ENCODE measurements around the gene CHD5.

Gene CHD5

GRCh38 chr1:6166655-6167390, 13.3 kb downstream of the CHD5 start:
- TF ChIP-seq, protein P1, sequence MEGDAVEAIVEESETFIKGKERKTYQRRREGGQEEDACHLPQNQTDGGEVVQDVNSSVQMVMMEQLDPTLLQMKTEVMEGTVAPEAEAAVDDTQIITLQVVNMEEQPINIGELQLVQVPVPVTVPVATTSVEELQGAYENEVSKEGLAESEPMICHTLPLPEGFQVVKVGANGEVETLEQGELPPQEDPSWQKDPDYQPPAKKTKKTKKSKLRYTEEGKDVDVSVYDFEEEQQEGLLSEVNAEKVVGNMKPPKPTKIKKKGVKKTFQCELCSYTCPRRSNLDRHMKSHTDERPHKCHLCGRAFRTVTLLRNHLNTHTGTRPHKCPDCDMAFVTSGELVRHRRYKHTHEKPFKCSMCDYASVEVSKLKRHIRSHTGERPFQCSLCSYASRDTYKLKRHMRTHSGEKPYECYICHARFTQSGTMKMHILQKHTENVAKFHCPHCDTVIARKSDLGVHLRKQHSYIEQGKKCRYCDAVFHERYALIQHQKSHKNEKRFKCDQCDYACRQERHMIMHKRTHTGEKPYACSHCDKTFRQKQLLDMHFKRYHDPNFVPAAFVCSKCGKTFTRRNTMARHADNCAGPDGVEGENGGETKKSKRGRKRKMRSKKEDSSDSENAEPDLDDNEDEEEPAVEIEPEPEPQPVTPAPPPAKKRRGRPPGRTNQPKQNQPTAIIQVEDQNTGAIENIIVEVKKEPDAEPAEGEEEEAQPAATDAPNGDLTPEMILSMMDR (IDR thresholded peaks at IDR 0.05; ENCODE audit: insufficient read depth, low read depth, low read length, missing control alignments) = no peak
- no peak overlapping the region for H3K4me3 ChIP-seq (ENCODE audit: low read depth, low read length)
- DNase-seq (ENCODE audit: low read depth) = no peak

GRCh38 chr1:6166221-6166620, 13.9 kb downstream of the CHD5 start:
- TF ChIP-seq, protein P1 (IDR thresholded peaks at IDR 0.05; ENCODE audit: insufficient read depth, low read depth, low read length, missing control alignments) = no peak
- no peak overlapping the region for H3K4me3 ChIP-seq (ENCODE audit: low read depth, low read length)
- DNase-seq (ENCODE audit: low read depth) = no peak

- H3K4me3 ChIP-seq (ENCODE audit: low read depth, low read length) = no peak overlapping the region
- TF ChIP-seq, protein P1 (IDR thresholded peaks at IDR 0.05; ENCODE audit: insufficient read depth, low read depth, low read length, missing control alignments) = no peak
- no peak for DNase-seq (ENCODE audit: low read depth)
Measured at GRCh38 chr1:6165441-6165985, 14.6 kb downstream of the CHD5 start.

DNA sequence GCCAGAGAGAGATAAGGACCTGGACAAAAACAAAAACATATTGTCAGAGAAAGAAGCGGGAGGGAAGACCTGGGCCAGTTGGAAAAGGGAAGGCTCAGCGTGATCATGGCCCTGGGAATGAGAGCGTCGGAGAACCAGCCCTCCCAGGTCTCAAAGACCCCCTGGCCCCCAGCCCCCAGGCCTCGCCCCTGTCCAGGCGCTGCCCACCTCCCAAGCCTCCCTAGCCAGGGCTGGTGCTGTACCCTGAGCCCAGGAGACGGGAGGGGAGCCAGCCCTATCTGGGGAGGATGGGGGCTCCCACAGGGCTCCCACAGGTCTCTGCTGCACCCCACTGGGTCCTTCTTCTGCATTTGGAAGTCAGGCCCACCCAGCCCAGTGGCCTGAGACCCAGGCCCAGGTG, 15.1 kb downstream of the CHD5 start:
- TF ChIP-seq, protein P1 (IDR thresholded peaks at IDR 0.05; ENCODE audit: insufficient read depth, low read depth, low read length, missing control alignments) = no peak
- H3K4me3 ChIP-seq (ENCODE audit: low read depth, low read length) = no peak overlapping the region
- DNase-seq (ENCODE audit: low read depth) = no peak

GRCh38 chr1:6163973-6164617, 16.0 kb downstream of the CHD5 start:
- TF ChIP-seq, protein P1 (IDR thresholded peaks at IDR 0.05; ENCODE audit: insufficient read depth, low read depth, low read length, missing control alignments) = no peak
- no peak for DNase-seq (ENCODE audit: low read depth)

GRCh38 chr1:6163191-6163972, 16.7 kb downstream of the CHD5 start:
- no peak for DNase-seq (ENCODE audit: low read depth)
- H3K4me3 ChIP-seq (ENCODE audit: low read depth, low read length) = no peak overlapping the region

More at GRCh38 chr1:6163973-6164617, 16.0 kb downstream of the CHD5 start:
- no peak overlapping the region for H3K4me3 ChIP-seq (ENCODE audit: low read depth, low read length)

More at GRCh38 chr1:6163191-6163972, 16.7 kb downstream of the CHD5 start:
- TF ChIP-seq, protein P1 (IDR thresholded peaks at IDR 0.05; ENCODE audit: insufficient read depth, low read depth, low read length, missing control alignments) = no peak
